NCI-H1694 (cell line): ENCODE results near the gene CD99.
"Not testable (repeated sequence)": the region's sequence is repeated elsewhere in the genome, so short reads cannot be mapped to it uniquely, and the experiment has no call there.

ENCODE experiments used
- DNase-seq: peaks from one replicate; lab custom pipeline; 2025; lab: John Stamatoyannopoulos, UW

CD99 gene

DNA sequence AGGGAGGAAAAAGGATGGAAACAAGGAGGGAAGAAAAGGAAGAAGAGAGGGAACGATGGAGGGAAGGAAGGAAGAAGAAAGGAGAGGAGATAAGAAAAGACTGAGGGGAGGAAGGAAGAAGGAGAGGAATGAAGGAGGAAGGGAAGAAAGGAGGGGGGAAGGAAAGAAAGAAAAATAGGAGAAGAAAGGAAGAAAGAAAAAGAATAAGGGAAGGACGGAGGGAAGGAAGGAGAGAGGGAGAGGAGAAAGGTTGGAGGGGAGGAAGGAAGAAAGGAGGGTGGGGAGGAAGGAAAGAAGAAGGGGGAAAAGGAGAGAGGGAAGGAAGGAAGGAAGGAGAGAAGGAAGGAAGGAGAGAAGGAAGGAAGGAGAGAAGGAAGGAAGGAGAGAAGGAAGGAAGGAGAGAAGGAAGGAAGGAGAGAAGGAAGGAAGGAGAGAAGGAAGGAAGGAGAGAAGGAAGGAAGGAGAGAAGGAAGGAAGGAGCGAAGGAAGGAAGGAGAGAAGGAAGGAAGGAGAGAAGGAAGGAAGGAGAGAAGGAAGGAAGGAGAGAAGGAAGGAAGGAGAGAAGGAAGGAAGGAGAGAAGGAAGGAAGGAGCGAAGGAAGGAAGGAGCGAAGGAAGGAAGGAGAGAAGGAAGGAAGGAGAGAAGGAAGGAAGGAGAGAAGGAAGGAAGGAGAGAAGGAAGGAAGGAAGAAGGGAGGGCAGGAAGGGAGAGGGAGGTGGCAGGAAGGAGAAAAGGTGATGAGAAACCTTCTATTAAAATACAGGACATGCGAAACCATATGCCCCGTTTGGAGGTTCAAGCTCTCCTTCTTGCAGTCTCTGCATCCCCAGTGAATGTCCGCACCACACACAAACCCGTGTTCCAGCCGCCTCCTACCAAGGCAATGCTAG lies 82.3 kb downstream of the CD99 start:
- not testable (repeated sequence) for DNase-seq

DNA sequence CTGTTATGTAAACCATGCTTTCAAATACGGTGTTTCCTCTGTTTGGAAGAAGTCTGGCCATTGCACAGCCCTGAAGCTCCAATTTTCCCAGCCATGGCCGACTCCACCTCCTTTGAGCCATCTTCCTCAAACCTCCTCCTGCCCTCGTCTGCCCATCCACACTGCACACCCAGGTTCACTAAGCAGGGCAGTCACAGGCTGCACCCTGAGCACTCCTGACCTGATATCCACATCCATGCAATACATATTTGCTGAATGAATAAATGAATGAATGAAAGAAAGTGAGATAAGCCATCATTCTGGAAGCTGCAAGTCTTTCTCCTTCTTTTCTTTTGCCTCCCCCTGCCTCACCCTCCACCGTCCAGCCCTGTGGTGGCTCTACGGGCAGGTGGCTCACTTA lies 83.0 kb downstream of the CD99 start:
- DNase-seq, result no peak

DNA sequence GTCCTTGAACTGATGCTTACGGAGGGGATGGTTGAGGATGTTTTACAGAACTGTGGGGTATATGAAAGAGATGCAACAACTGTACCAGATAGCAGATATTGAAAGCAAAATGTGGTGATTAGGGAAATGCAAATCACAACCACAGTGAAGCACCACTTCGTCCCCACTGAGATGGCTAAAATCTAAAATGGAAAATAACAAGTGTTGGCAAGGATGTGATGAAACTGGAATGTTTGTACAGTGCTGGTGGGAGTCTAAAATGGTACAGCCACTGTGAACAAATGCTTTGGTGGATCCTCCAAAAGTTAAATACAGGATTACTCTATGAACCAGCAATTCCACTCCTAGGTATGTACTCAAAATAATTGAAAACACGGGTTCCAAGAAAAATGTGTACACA lies 83.7 kb downstream of the CD99 start:
- DNase-seq, result no peak

DNA sequence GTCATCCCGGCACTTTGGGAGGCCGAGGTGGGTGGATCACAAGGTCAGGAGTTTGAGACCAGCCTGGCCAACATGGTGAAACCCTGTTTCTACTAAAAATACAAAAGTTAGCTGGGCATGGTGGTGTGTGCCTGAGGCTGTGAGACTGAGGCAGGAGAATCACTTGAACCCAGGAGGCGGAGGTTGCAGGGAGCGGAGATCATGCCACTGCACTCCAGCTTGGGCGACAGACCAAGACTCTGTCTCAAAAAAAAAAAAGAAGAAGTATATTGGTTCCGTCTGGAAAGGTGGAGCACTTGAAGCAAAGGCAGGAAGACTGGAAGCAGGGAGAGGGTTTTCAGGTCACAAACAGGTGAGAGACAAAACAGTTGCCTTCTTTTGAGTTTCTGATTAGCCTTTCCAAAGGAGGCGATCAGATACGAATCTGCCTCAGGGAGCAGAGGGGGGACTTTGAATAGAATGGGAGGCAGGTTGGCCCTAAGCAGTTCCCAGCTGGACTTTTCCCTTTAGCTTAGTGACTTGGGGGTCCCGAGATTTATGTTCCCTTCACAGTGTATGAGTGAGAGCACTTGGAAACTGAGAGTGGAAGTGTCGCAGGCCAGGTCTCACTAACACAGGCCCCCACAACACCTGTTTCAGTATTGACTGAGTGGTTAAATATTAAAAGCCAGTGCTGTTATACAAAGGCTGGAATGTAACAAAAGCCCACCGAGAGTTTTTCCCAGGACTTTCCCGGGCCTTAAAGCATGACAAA lies 89.6 kb downstream of the CD99 start:
- not testable (repeated sequence) for DNase-seq

DNA sequence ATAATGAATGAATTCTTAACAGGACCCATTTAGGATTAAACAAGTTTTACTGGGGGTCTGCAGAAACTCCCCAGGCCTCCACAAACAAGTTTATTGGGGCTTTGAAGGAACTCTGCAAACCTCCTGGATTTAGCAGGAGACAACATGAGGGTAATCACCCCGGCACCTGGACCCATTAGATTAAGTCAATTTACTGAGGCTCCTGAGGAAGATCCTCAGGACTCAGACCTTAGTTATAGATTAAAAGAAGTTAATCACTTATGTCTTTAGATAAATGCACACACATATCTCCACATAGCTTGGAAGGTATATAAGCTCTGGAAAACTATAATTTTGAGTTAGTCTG lies 90.1 kb downstream of the CD99 start:
- DNase-seq, result no peak

DNA sequence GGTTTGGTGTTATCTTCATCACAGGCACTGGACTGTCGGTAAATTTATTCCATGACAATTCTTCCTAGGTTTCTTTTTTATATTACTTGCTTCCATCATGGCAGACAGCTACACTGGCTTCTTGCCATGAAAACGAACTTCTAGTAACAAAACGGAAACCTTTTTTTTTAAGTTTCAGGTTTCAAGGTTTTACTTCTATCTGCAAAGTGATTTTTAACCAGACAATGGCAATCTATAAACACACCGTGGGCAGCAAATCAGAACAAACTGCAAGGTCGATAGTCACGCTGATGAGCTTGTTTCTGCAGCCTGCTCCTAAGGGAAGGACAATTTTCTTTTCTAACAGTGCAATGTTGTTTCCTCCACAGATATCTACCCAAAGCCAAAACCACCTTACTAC lies 90.6 kb downstream of the CD99 start:
- no peak for DNase-seq

DNA sequence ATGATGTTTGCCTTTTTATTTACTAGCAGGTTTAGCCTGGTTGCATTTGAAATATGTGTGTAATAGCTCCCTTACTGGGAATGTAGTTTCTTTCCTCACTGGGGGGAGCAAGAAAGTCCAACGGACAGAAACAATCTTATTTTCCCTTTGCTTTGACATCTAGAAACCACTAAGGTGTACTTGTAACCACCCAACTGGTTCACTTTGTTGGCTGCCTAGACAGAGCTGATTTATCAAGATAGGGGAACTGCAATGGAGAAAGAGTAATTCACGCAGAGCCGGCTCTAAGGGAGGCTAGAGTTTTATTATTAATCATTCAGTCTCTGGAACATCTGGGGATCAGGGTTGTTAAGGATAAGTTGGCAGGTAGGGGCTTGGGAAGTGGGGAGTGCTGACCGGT lies 91.1 kb downstream of the CD99 start:
- no peak for DNase-seq

DNA sequence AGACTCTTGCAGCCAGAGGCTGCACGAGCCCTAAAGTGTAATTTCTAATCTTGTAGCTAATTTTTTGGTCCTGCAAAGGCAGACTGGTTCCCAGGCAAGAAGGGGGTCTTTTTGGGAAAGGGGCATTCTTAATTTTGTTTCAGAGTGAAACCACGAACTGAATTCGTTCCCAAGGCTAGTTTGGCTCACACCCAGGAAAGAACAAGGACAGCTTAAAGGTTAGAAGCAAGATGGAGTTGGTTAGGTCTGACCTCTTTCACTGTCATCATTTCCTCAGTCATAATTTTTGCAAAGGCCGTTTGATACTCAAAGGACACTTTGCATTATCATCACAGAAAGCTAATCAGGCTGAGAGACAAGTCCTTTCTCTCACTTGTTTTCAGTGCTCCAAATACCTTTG lies 91.7 kb downstream of the CD99 start:
- DNase-seq, result no peak

DNA sequence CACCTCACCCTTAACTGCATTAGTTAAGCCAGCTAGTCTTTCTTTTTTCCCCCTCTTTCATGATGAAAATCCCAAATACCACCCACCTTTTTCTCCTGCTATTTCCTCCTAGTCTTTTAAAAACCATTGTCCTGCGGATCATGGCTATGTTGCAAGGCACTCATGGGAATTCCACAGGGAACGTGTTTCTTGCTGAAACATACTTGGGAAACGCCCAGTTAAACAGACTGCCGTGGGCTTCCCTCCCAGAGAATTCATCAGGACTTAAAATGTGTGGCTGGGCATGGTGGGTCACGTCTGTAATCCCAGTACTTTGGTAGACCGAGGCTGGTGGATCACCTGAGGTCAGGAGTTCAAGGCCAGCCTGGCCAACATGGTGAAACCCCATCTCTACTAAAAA lies 92.9 kb downstream of the CD99 start:
- no peak for DNase-seq

DNA sequence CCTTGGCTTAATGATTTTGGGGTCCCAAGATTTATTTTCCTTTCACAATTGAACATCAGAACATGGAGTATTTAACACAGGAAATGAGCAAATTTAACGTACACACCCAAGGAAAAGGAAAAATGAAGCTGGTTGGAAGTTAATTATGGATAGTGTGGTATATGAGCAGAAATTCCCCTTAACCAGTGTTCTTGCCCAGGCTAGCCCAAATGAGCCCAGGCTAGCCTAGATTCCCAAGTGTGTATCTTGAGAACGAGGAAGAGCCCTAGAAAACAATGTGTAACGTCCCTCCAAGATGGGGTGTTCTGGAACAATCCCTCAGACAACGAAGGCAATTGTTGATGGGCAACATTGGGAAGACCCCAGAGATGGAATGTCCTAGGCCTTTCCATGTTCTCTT lies 94.4 kb downstream of the CD99 start:
- DNase-seq, result no peak

DNA sequence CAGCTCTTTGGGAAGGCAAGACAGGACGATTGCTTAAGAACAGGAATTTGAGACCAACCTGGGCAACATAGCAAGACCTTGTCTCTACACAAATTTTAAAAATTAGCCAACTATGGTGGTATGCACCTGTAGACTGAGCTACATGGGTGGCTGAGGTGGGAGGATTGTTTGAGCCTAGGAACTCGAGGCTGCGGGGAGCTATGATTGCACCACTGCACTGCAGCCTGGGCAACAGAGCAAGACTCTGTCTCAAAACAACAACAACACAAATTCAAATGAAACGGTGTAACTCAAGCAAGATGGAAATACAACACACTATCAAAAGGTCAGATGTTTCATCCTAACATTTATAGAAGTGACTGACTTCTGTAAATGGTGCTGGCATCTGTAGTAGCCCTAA lies 97.9 kb downstream of the CD99 start:
- no peak for DNase-seq

DNA sequence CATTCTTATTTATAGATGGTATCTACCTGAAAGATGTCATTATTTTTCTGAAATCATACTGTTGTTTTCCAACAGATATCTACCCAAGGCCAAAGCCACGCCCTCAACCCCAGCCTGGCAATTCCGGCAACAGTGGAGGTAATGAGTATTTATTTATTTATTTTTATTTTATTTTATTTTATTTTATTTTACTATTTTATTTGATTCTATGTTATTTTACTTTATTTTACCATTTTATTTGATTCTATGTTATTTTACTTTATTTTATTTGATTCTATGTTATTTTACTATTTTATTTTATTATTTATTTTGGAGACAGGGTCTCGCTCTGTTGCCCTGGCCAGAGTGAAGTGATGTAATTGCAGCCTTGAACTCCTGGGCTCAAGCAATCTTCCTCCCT lies 98.5 kb downstream of the CD99 start:
- no peak for DNase-seq
